Loucy (cell line): ENCODE data around the gene TSR1.

Source experiments
- H2AFZ ChIP-seq: fragments of 200-600 bp; sonication (generic); 2 replicates; pipeline ENCODE4 v1.6.0; 2016; ENCODE audit warnings: antibody characterized with exemption, mild to moderate bottlenecking, low read length, moderate library complexity
- H3F3A ChIP-seq: fragments of 200-600 bp; 2 replicates; pipeline ENCODE4 v1.6.0; 2016; ENCODE audit warnings: antibody characterized with exemption, low read depth, mild to moderate bottlenecking
- H3K27me3 ChIP-seq: fragments of 200-600 bp; sonication (generic); 2 replicates; pipeline ENCODE4 v1.6.1; 2014; ENCODE audit warnings: low read length, mild to moderate bottlenecking; ENCODE audit not compliant: insufficient read depth, poor library complexity, severe bottlenecking
- H3K36me3 ChIP-seq: fragments of 200-600 bp; sonication (generic); 2 replicates; pipeline ENCODE4 v1.6.1; 2016; ENCODE audit warnings: low read length; ENCODE audit not compliant: insufficient read depth
- H3K4me1 ChIP-seq: fragments of 200-600 bp; sonication (generic); 2 replicates; pipeline ENCODE4 v1.5.1; 2014; ENCODE audit warnings: low read length, mild to moderate bottlenecking; ENCODE audit not compliant: insufficient read depth, poor library complexity, severe bottlenecking
- H3K4me2 ChIP-seq: fragments of 200-600 bp; sonication (generic); 2 replicates; pipeline ENCODE4 v1.6.0; 2014; ENCODE audit warnings: antibody characterized with exemption, low read length, low read depth, mild to moderate bottlenecking; ENCODE audit not compliant: poor library complexity, severe bottlenecking
- H3K4me3 ChIP-seq: fragments of 200-600 bp; sonication (generic); 2 replicates; pipeline ENCODE4 v1.5.1; 2014; ENCODE audit warnings: low read length, mild to moderate bottlenecking, mixed read lengths; ENCODE audit not compliant: poor library complexity, severe bottlenecking
- H3K79me2 ChIP-seq: fragments of 200-600 bp; sonication (generic); 2 replicates; pipeline ENCODE4 v1.6.1; 2014; ENCODE audit warnings: low read length; ENCODE audit not compliant: insufficient read depth
- H3K9ac ChIP-seq: fragments of 200-600 bp; sonication (generic); 2 replicates; pipeline ENCODE4 v1.6.0; 2014; ENCODE audit warnings: mild to moderate bottlenecking, low read depth, low read length, moderate library complexity; ENCODE audit not compliant: poor library complexity, severe bottlenecking
- H3K9me2 ChIP-seq: fragments of 200-600 bp; sonication (generic); replicated peaks from 2 replicates; pipeline ENCODE4 v1.6.1; 2016; ENCODE audit warnings: low read depth, low read length, mixed read lengths
- H3K9me3 ChIP-seq: fragments of 200-600 bp; sonication (generic); 2 replicates; pipeline ENCODE4 v1.6.1; 2014; ENCODE audit warnings: mild to moderate bottlenecking, antibody characterized with exemption, low read length, low read depth; ENCODE audit not compliant: insufficient read depth
- H4K20me1 ChIP-seq: fragments of 200-600 bp; sonication (generic); 2 replicates; pipeline ENCODE4 v1.6.0; 2014; ENCODE audit warnings: antibody characterized with exemption, low read length, mild to moderate bottlenecking; ENCODE audit not compliant: insufficient read depth, poor library complexity, severe bottlenecking
- EZH2phosphoT487 ChIP-seq: fragments of 200-600 bp; IDR thresholded peaks from 2 replicates; pipeline ENCODE4 v1.6.1; 2018; ENCODE audit warnings: antibody characterized with exemption, mild to moderate bottlenecking, moderate library complexity, borderline replicate concordance
- TF ChIP-seq, protein P1 (sequence below): fragments of 200-600 bp; sonication (generic); conservative IDR thresholded peaks from 2 replicates; pipeline ENCODE4 v1.5.1; 2014; ENCODE audit warnings: mild to moderate bottlenecking, antibody characterized with exemption, low read length

Gene TSR1

DNA sequence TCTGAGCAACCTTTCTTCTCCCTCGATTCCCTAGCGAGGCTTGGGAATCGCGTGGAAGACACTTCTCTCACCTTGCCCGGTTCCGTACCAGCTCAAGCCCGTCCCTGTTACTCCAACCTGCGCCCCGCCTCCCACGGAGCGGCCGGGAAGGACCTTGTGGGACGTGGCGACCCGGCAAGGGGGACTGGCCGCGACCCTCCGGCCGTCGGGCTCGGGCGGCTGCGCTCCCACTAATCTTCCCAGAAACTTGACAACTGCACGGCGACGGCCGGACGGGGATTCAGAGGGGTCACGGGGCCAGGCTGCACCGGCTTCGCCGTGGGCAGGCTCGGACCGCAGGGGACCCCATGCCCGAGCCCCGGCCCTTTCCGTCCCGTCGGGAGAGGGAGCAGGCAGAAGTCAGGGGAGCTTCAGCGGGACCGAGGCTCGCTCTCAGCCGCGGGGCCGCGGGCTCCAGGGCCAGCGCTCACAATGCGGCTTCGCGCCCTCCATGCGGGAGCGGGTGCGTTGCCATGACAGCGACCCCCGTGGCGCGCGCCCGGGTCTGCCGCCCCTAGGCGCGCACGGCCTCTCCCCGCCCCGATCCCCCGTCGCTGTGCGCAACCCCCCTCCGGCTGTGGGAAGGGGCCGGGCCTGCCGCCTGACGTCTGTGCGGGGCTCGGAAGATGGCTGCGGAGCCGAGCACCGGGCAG is 741 bp upstream of the TSR1 start, which contains the start of gene SGSM2:
SGSM2 (plus strand) TSS at position 650 of the 692 bp plus-strand sequence. CDS start 188 bp downstream, outside the sequence.
- Histone ChIP-seq H3K9me3 (no peaks in the 10 kb centered on the region), H3K9ac (peak within 1 kb of the TSS; percentile 92), H3F3A (no peaks in the 10 kb centered on the region), H3K4me3 (peak within 1 kb of the TSS; percentile 94), H3K36me3 (peaks cover 22% of the 10 kb centered on the region; the same call in 1 of the 2 replicates), H3K9me2 (no peaks in the 10 kb centered on the region), H3K4me2 (peak within 1 kb of the TSS; percentile 87), H3K4me1 (peaks cover 25% of the 10 kb centered on the region), H2AFZ (peak within 1 kb of the TSS; percentile 78), H3K27me3 (no peaks in the 10 kb centered on the region), H4K20me1 (peaks cover 39% of the 10 kb centered on the region), H3K79me2 (peaks cover 60% of the 10 kb centered on the region)
- TF ChIP-seq, protein P1, sequence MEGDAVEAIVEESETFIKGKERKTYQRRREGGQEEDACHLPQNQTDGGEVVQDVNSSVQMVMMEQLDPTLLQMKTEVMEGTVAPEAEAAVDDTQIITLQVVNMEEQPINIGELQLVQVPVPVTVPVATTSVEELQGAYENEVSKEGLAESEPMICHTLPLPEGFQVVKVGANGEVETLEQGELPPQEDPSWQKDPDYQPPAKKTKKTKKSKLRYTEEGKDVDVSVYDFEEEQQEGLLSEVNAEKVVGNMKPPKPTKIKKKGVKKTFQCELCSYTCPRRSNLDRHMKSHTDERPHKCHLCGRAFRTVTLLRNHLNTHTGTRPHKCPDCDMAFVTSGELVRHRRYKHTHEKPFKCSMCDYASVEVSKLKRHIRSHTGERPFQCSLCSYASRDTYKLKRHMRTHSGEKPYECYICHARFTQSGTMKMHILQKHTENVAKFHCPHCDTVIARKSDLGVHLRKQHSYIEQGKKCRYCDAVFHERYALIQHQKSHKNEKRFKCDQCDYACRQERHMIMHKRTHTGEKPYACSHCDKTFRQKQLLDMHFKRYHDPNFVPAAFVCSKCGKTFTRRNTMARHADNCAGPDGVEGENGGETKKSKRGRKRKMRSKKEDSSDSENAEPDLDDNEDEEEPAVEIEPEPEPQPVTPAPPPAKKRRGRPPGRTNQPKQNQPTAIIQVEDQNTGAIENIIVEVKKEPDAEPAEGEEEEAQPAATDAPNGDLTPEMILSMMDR = no peak

DNA sequence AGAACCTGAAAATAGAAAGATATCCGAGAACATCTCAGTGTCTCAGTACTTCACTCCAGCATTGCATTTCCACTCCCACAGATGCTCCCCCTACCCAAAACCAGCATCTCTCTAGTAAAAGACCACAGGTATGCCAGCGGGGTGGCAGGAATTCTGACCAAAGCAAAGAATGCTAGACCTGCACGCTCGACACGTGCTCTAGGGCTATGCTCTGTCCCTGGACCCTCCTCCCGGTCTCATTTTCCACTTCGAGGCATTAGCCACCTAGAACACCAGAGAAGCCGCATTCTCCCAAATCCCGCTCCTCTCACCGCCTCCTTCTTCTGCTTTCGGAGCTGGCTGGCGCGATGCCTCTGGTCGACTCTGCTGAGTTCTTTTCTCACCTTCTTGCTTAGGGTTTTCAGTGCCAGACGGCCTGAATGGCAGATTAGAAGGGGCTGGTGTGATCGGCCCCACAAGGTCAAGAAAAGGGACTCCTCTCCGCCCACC is 487 bp downstream of the TSR1 start:
- Histone ChIP-seq H3K9ac (peak overlapping the region; percentile 92), H4K20me1 (peaks cover 39% of the 10 kb centered on the region), H3K9me3 (no peaks in the 10 kb centered on the region), H3K36me3 (peaks cover 35% of the 10 kb centered on the region; the same call in 1 of the 2 replicates), H2AFZ (peak overlapping the region; percentile 71), H3F3A (no peaks in the 10 kb centered on the region), H3K9me2 (no peaks in the 10 kb centered on the region), H3K79me2 (peaks cover 69% of the 10 kb centered on the region), H3K4me3 (peak overlapping the region; percentile 94), H3K4me1 (peaks cover 25% of the 10 kb centered on the region), H3K27me3 (no peaks in the 10 kb centered on the region), H3K4me2 (peak overlapping the region; percentile 96)
- TF ChIP-seq, protein P1 = no peak
- TF ChIP-seq EZH2phosphoT487 = no peak

DNA sequence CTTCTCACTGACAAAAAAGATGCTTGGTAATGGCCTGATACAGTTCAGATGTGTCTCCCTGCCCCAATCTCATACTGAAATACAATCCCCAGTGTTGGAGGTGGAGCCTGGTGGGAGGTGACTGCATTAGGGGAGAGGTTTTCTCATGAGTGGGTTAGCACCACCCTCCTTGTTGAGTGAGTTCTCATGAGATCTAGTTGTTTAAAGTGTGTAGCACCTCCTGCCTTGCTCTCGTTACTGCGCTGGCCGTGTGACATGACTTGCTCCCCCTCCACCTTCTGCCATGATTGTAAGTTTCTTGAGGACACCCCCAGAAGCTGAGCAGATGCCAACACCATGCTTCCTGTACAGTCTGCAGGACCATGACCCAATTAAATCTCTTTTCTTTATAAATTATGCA is 5.0 kb downstream of the TSR1 start:
- Histone ChIP-seq H3K4me3 (no peak overlapping the region), H3F3A (no peaks in the 10 kb centered on the region), H3K4me1 (peaks cover 19% of the 10 kb centered on the region), H3K4me2 (no peak overlapping the region), H3K9me3 (no peaks in the 10 kb centered on the region), H3K9ac (no peak overlapping the region), H4K20me1 (peaks cover 35% of the 10 kb centered on the region), H3K27me3 (no peaks in the 10 kb centered on the region), H3K9me2 (no peaks in the 10 kb centered on the region), H3K36me3 (peaks cover 66% of the 10 kb centered on the region), H3K79me2 (peaks cover 57% of the 10 kb centered on the region), H2AFZ (no peak overlapping the region)
- no peak for TF ChIP-seq EZH2phosphoT487
- TF ChIP-seq, protein P1 = no peak
